K562 (cell line): ENCODE data around the gene ARPC4. TPM values are rescaled to one million over a fixed set of nuclear protein-coding genes. Genes with fewer than 3 reads are reported as not detected.

Source experiments
- ARID1B ChIP-seq: fragments of 450-650 bp; IDR thresholded peaks from 2 replicates; pipeline ENCODE4 v1.6.1; 2016; ENCODE audit warnings: antibody characterized with exemption, mild to moderate bottlenecking, inconsistent platforms
- BHLHE40 ChIP-seq: IDR thresholded peaks from 2 replicates; pipeline ENCODE4 v1.6.1; 2011; ENCODE audit warnings: low read length, improper control_type of control experiment
- CXXC5 ChIP-seq: fragments of 250-450 bp; sonication (Bioruptor Pico); IDR thresholded peaks from 2 replicates; pipeline ENCODE4 v1.8.0; 2022; ENCODE audit warnings: inconsistent platforms, mild to moderate bottlenecking, moderate library complexity
- DACH1 ChIP-seq: fragments of 450-650 bp; IDR thresholded peaks from 2 replicates; pipeline ENCODE4 v1.6.1; 2018; ENCODE audit not compliant: partially characterized antibody
- ELF4 ChIP-seq: fragments of 450-650 bp; formaldehyde crosslinking; IDR thresholded peaks from 2 replicates; pipeline ENCODE4 v1.4.0; 2022; ENCODE audit warnings: missing genetic modification characterization
- JUND ChIP-seq, 2 experiments: IDR thresholded peaks; 2 replicates in 1 of 2; 3 replicates in 1 of 2; pipeline ENCODE4 v1.6.1; 2011; ENCODE audit warnings: borderline replicate concordance in 2 of 2, low read depth in 2 of 2, low read length in 2 of 2, improper control_type of control experiment in 1 of 2, missing biosample characterization in 1 of 2, missing genetic modification characterization in 1 of 2, missing genetic modification reagents in 1 of 2
- NBN ChIP-seq: fragments of 450-650 bp; IDR thresholded peaks from 2 replicates; pipeline ENCODE4 v1.6.1; 2016; ENCODE audit warnings: low read depth, mild to moderate bottlenecking
- PHTF2 ChIP-seq: fragments of 250-450 bp; sonication (Bioruptor Pico); IDR thresholded peaks from 2 replicates; pipeline ENCODE4 v1.5.0; 2021; ENCODE audit warnings: mild to moderate bottlenecking
- POLR2AphosphoS2 ChIP-seq: IDR thresholded peaks from 2 replicates; pipeline ENCODE4 v1.6.1; 2012; ENCODE audit warnings: low read length, improper control_type of control experiment
- PTTG1 ChIP-seq: fragments of 450-650 bp; IDR thresholded peaks from 2 replicates; pipeline ENCODE4 v1.6.1; 2016; ENCODE audit warnings: low read depth, mild to moderate bottlenecking, missing genetic modification characterization, missing compliant biosample characterization
- SIN3A ChIP-seq, 2 experiments: fragments of 150-350 bp in 1 of 2; IDR thresholded peaks; 2 replicates each; pipeline ENCODE4 v1.6.1; 2011 to 2016; ENCODE audit warnings: borderline replicate concordance in 2 of 2, low read depth in 2 of 2, low read length in 2 of 2, mild to moderate bottlenecking in 2 of 2, moderate library complexity in 2 of 2; ENCODE audit not compliant: control insufficient read depth in 1 of 2
- SIRT6 ChIP-seq: IDR thresholded peaks from one replicate; pipeline ENCODE4 v1.6.1; 2012; ENCODE audit warnings: low read depth, mild to moderate bottlenecking, control low read depth, inconsistent platforms, low read length, moderate library complexity
- SIX5 ChIP-seq, 2 experiments: IDR thresholded peaks; 2 replicates each; pipeline ENCODE4 v1.6.1; 2011; ENCODE audit warnings: low read length in 2 of 2, borderline replicate concordance in 1 of 2, low read depth in 1 of 2, mild to moderate bottlenecking in 1 of 2, moderate library complexity in 1 of 2; ENCODE audit not compliant: insufficient read depth in 1 of 2
- TEAD1 ChIP-seq, 2 experiments: fragments of 450-650 bp in 1 of 2; sonication (generic) in 1 of 2; formaldehyde crosslinking; IDR thresholded peaks; 2 replicates each; pipeline versions ENCODE4 v1.4.0 to v1.8.0; 2020 to 2022; ENCODE audit warnings: mild to moderate bottlenecking in 2 of 2, missing genetic modification reagents in 1 of 2
- ZNF354B ChIP-seq: fragments of 250-450 bp; sonication (Bioruptor Pico); IDR thresholded peaks from 2 replicates; pipeline ENCODE4 v1.4.0; 2020
- polyA plus RNA-seq, 8 experiments: library from polyadenylated mRNA; depleted of rRNA in 4 of 8; stranded (reverse) in 5 of 8; unstranded in 3 of 8; fragments of >200 nt; fragmentation: Nextera tagmentation in 2 of 8; fragmentation: Illumina TruSeq in 1 of 8; extraction: Ambion mirVana in 2 of 8; extraction: Trizol in 1 of 8; gene quantifications; 2 replicates each; pipeline versions ENCODE4 v1.2.1 to v1.2.3, GENCODE V29; 2011 to 2014; ENCODE audit warnings: inconsistent platforms in 1 of 8, missing spikeins in 1 of 8
- total RNA-seq, 7 experiments: library from RNA; depleted of rRNA in 6 of 7; stranded (reverse); fragments of >200 nt in 6 of 7; fragmentation: Illumina TruSeq in 2 of 7; extraction: Trizol in 2 of 7; gene quantifications; 2 replicates each; pipeline versions ENCODE4 v1.2.1 to v1.2.3, GENCODE V29; 2011 to 2021; ENCODE audit warnings: low replicate concordance in 1 of 7
- TF ChIP-seq, protein P1 (sequence below): fragments of 450-650 bp; IDR thresholded peaks from 2 replicates; pipeline ENCODE4 v1.6.1; 2016; ENCODE audit warnings: mild to moderate bottlenecking
- TF ChIP-seq, protein P2 (sequence below): sonication (generic); formaldehyde crosslinking; IDR thresholded peaks from 2 replicates; pipeline ENCODE4 v1.8.0; 2022; ENCODE audit warnings: missing genetic modification reagents, mild to moderate bottlenecking, borderline replicate concordance
- TF ChIP-seq, protein P3 (sequence below): sonication (generic); formaldehyde crosslinking; IDR thresholded peaks from 2 replicates; pipeline ENCODE4 v1.8.1; 2023; ENCODE audit warnings: mild to moderate bottlenecking, missing genetic modification reagents, moderate library complexity
- TF ChIP-seq, protein P4 (sequence below): IDR thresholded peaks from 2 replicates; pipeline ENCODE4 v1.6.1; 2012; ENCODE audit warnings: low read depth, low read length, improper control_type of control experiment, borderline replicate concordance

Gene ARPC4
- total and polyA plus RNA-seq, 9 of the 15 experiments (the other 6 are each of a cell fraction or from before 2014, with no cell fraction given): 20.1 to 153 (median 119) TPM

DNA sequence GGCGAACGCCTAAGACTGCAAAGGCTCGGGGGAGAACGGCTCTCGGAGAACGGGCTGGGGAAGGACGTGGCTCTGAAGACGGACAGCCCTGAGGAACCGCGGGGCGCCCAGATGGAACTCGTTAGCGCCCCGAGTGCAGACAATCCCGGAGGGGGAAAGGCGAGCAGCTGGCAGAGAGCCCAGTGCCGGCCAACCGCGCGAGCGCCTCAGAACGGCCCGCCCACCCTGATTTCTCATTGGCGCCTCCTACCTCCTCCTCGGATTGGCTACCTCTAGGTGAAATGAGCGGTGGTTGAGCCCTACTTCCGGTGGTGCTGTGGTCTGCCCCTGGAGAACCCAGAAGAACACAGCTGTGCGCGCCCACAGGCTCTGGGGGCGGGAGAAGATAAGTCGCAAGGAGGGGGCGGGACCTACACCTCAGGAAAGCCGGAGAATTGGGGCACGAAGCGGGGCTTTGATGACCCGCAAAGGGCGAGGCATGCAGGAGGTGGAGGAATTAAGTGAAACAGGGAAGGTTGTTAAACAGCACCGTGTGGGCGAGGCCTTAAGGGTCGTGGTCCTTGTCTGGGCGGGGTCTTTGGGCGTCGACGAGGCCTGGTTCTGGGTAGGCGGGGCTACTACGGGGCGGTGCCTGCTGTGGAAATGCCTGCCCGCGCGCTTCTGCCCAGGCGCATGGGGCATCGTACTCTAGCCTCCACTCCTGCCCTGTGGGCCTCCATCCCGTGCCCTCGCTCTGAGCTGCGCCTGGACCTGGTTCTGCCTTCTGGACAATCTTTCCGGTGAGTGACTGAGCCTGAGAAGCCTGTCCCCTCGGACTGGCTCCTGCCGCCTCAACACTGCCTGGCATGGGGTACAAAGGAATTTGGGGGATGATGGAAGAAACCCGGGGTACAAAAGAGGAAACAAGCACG, 43.0 kb upstream of the ARPC4 start, which contains the start of gene OGG1 (continued):
- TF ChIP-seq, protein P1, sequence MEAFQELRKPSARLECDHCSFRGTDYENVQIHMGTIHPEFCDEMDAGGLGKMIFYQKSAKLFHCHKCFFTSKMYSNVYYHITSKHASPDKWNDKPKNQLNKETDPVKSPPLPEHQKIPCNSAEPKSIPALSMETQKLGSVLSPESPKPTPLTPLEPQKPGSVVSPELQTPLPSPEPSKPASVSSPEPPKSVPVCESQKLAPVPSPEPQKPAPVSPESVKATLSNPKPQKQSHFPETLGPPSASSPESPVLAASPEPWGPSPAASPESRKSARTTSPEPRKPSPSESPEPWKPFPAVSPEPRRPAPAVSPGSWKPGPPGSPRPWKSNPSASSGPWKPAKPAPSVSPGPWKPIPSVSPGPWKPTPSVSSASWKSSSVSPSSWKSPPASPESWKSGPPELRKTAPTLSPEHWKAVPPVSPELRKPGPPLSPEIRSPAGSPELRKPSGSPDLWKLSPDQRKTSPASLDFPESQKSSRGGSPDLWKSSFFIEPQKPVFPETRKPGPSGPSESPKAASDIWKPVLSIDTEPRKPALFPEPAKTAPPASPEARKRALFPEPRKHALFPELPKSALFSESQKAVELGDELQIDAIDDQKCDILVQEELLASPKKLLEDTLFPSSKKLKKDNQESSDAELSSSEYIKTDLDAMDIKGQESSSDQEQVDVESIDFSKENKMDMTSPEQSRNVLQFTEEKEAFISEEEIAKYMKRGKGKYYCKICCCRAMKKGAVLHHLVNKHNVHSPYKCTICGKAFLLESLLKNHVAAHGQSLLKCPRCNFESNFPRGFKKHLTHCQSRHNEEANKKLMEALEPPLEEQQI: no peak
- TF ChIP-seq PTTG1 (tag): no peak
- peak; percentile 69; the same call in 1 of the 2 replicates for TF ChIP-seq POLR2AphosphoS2
- TF ChIP-seq, protein P2, sequence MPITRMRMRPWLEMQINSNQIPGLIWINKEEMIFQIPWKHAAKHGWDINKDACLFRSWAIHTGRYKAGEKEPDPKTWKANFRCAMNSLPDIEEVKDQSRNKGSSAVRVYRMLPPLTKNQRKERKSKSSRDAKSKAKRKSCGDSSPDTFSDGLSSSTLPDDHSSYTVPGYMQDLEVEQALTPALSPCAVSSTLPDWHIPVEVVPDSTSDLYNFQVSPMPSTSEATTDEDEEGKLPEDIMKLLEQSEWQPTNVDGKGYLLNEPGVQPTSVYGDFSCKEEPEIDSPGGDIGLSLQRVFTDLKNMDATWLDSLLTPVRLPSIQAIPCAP (CRISPR knock-in tag): no peak
- peak; percentile 75 for TF ChIP-seq JUND (IDR thresholded peaks at IDR 0.05; ENCODE audit: borderline replicate concordance, low read depth, low read length)
- no peak; the same call in 2 of the 3 replicates for TF ChIP-seq JUND (tag; IDR thresholded peaks at IDR 0.05; ENCODE audit: borderline replicate concordance, low read depth, low read length)
- peak; percentile 27 for TF ChIP-seq BHLHE40
- no peak for TF ChIP-seq SIRT6
- TF ChIP-seq, protein P3, sequence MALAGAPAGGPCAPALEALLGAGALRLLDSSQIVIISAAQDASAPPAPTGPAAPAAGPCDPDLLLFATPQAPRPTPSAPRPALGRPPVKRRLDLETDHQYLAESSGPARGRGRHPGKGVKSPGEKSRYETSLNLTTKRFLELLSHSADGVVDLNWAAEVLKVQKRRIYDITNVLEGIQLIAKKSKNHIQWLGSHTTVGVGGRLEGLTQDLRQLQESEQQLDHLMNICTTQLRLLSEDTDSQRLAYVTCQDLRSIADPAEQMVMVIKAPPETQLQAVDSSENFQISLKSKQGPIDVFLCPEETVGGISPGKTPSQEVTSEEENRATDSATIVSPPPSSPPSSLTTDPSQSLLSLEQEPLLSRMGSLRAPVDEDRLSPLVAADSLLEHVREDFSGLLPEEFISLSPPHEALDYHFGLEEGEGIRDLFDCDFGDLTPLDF (CRISPR knock-in tag): peak; percentile 95
- TF ChIP-seq ARID1B: peak; percentile 54
- 0 out of 4 replicates have a peak, but pooled peaks of 1 of the 2 experiments have one; percentile 17 for TF ChIP-seq TEAD1 (CRISPR knock-in tag; IDR thresholded peaks at IDR 0.05)
- peak; percentile 56; the same call in 1 of the 2 replicates for TF ChIP-seq ELF4 (CRISPR knock-in tag)
- TF ChIP-seq, protein P4, sequence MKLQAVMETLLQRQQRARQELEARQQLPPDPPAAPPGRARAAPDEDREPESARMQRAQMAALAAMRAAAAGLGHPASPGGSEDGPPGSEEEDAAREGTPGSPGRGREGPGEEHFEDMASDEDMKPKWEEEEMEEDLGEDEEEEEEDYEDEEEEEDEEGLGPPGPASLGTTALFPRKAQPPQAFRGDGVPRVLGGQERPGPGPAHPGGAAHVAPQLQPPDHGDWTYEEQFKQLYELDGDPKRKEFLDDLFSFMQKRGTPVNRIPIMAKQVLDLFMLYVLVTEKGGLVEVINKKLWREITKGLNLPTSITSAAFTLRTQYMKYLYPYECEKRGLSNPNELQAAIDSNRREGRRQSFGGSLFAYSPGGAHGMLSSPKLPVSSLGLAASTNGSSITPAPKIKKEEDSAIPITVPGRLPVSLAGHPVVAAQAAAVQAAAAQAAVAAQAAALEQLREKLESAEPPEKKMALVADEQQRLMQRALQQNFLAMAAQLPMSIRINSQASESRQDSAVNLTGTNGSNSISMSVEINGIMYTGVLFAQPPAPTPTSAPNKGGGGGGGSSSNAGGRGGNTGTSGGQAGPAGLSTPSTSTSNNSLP: 0 out of 2 replicates have a peak, but pooled peaks have one; percentile 18
- TF ChIP-seq SIN3A (IDR thresholded peaks at IDR 0.05; ENCODE audit: borderline replicate concordance in 2 of 2, control insufficient read depth in 1 of 2, low read depth in 2 of 2, low read length in 2 of 2): peak; percentile 79 to 92; a peak in 3 of 4 replicates
- peak; percentile 71 for TF ChIP-seq CXXC5 (CRISPR knock-in tag)
- no peak for TF ChIP-seq ZNF354B (CRISPR knock-in tag)
- TF ChIP-seq SIX5 (IDR thresholded peaks at IDR 0.05; ENCODE audit: borderline replicate concordance in 1 of 2, insufficient read depth in 1 of 2, low read depth in 1 of 2, low read length in 2 of 2): no peak
- TF ChIP-seq NBN: peak; percentile 58; the same call in 1 of the 2 replicates
- TF ChIP-seq DACH1: peak; percentile 96
- TF ChIP-seq PHTF2 (CRISPR knock-in tag): no peak
